ENCODE data around the gene LRRC8C. TPM values are rescaled to one million over a fixed set of nuclear protein-coding genes. Genes with fewer than 3 reads are reported as not detected.
A peak's percentile ranks its signal among the peaks of the same experiment; 100 is the strongest.

LRRC8C gene
- total RNA-seq, 1 donor from 2014 or later, result 20.1 TPM

DNA sequence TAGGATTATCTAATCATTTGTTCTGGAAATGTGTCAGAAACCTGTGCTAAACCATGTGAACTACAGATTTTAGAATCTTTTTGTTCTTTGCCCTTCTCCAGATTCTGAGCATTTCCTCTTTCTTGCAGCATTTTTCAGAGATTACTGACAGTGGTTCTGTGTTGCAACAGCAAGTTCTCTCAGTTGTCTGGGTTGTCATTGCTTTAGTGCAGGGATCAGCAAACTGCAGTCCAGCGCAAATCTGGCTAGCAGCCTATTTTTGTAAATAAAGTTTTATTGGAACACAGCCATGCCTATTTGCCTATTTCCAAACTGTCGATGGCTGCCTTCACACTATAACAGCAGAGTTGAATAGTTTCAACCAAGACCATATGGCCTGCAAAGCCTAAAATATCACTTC is 121.6 kb downstream of the LRRC8C start:
- TF ChIP-seq, protein P1, sequence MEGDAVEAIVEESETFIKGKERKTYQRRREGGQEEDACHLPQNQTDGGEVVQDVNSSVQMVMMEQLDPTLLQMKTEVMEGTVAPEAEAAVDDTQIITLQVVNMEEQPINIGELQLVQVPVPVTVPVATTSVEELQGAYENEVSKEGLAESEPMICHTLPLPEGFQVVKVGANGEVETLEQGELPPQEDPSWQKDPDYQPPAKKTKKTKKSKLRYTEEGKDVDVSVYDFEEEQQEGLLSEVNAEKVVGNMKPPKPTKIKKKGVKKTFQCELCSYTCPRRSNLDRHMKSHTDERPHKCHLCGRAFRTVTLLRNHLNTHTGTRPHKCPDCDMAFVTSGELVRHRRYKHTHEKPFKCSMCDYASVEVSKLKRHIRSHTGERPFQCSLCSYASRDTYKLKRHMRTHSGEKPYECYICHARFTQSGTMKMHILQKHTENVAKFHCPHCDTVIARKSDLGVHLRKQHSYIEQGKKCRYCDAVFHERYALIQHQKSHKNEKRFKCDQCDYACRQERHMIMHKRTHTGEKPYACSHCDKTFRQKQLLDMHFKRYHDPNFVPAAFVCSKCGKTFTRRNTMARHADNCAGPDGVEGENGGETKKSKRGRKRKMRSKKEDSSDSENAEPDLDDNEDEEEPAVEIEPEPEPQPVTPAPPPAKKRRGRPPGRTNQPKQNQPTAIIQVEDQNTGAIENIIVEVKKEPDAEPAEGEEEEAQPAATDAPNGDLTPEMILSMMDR (IDR thresholded peaks at IDR 0.05; ENCODE audit: unreplicated experiment), result no peak
- Mint-ChIP-seq H3K27ac (ENCODE audit: unreplicated experiment) (no peak overlapping the region), H3K36me3 (ENCODE audit: low read depth, unreplicated experiment) (no peaks in the 10 kb centered on the region)

DNA sequence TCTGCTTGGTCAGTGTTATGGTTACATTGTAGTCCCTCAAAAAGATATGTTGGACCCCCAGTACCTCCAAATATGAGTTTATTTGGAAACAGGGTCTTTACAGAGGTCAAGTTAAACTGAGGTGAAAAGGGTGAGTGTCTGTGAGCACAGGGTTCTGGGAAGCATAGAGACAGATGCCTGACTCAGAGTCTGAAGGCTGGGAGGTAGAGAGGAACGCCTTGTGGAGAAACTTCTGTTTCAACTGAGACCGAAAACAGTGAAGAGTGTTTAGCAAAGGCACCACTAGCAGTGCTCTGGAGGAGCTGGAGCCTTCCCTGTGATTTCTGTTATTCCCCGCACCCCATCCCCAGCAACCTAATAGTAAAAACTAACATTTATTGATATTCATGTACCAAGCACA is 122.7 kb downstream of the LRRC8C start:
- Mint-ChIP-seq H3K4me1 (ENCODE audit: unreplicated experiment) (peaks cover 71% of the 10 kb centered on the region), H3K9me3 (ENCODE audit: unreplicated experiment) (no peaks in the 10 kb centered on the region), H3K36me3 (ENCODE audit: low read depth, unreplicated experiment) (no peaks in the 10 kb centered on the region), H3K27ac (ENCODE audit: unreplicated experiment) (peak overlapping the region; percentile 20), H3K4me3 (ENCODE audit: unreplicated experiment) (no peak overlapping the region), H3K27me3 (ENCODE audit: unreplicated experiment) (peaks cover 2% of the 10 kb centered on the region)
- TF ChIP-seq, protein P1 (IDR thresholded peaks at IDR 0.05; ENCODE audit: unreplicated experiment), result no peak
- no peak for DNase-seq (ENCODE audit: low spot score)

More for the DNA sequence above, 121.6 kb downstream of the LRRC8C start:
- peaks cover 2% of the 10 kb centered on the region for H3K27me3 Mint-ChIP-seq (ENCODE audit: unreplicated experiment)
- no peak overlapping the region for H3K4me3 Mint-ChIP-seq (ENCODE audit: unreplicated experiment)
- H3K4me1 Mint-ChIP-seq (ENCODE audit: unreplicated experiment), result peaks cover 62% of the 10 kb centered on the region
- DNase-seq (ENCODE audit: low spot score), result no peak
- no peaks in the 10 kb centered on the region for H3K9me3 Mint-ChIP-seq (ENCODE audit: unreplicated experiment)

DNA sequence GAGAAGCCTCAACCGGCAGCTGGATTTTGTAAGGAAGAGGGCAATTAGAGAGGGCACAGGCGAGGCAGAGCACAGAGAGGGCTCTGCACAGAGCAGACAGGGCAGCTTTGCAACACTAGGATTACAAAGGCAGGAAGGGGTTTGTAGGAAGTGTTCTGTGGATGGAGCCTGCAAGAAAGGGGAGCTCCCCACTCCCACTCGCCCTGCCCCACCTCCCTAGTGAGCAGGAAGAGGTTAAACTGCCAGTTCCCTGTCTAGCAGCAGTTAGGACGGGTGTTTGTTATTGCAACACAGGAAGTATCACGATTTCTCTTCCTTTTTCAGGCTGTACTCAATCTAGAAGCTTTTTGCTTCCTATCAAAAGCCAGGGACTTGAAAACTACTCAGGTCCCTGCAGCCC is 124.6 kb downstream of the LRRC8C start:
- Mint-ChIP-seq H3K4me1 (ENCODE audit: unreplicated experiment) (peaks cover 86% of the 10 kb centered on the region), H3K27me3 (ENCODE audit: unreplicated experiment) (peaks cover 5% of the 10 kb centered on the region), H3K4me3 (ENCODE audit: unreplicated experiment) (peak overlapping the region; percentile 65), H3K36me3 (ENCODE audit: low read depth, unreplicated experiment) (no peaks in the 10 kb centered on the region), H3K27ac (ENCODE audit: unreplicated experiment) (peak overlapping the region; percentile 94), H3K9me3 (ENCODE audit: unreplicated experiment) (no peaks in the 10 kb centered on the region)
- DNase-seq (ENCODE audit: low spot score), result peak; percentile 63
- TF ChIP-seq, protein P1 (IDR thresholded peaks at IDR 0.05; ENCODE audit: unreplicated experiment), result no peak

DNA sequence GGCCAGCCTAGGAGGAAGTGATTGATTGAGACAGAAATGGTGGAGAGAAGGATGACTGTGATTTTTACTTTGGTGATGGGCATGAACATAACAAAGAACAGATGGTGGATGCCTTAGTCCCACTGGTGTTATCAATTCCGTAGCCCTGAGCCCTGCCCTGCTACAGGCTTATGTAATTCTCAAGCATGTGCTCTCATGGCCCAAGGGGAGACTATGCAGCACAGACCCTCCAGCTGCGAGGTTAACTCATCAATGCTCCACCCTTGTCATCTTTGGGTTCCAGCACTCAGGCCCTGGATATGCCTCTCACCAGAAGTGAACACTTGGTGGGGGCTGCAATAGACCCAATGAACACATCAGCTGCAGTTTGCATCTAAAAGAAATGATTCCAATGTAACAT is 125.2 kb downstream of the LRRC8C start:
- Mint-ChIP-seq H3K4me3 (ENCODE audit: unreplicated experiment) (no peak overlapping the region), H3K4me1 (ENCODE audit: unreplicated experiment) (peaks cover 87% of the 10 kb centered on the region), H3K27me3 (ENCODE audit: unreplicated experiment) (peaks cover 5% of the 10 kb centered on the region)

DNA sequence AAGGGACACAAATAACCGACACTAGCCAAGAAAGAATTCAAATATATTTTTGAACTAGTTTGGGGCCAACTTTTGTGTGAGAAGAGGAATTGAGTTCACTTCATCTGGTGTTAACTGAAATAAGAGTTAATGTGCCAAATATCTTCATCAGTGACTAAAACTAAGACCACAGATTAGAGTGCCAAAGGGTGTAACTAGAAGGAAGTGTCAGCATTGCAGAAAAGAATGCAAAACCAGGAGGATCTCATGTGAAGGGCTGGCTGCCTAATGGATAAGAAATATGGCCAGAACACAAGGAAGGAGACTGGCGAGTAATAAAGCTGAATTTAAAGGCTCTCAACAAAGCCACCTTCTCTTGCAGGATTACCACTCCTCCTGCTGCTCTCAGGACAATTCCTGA is 126.1 kb downstream of the LRRC8C start:
- no peak for DNase-seq (ENCODE audit: low spot score)

More for the DNA sequence above, 125.2 kb downstream of the LRRC8C start:
- TF ChIP-seq, protein P1 (IDR thresholded peaks at IDR 0.05; ENCODE audit: unreplicated experiment), result no peak
- Mint-ChIP-seq H3K9me3 (ENCODE audit: unreplicated experiment) (no peaks in the 10 kb centered on the region), H3K36me3 (ENCODE audit: low read depth, unreplicated experiment) (no peaks in the 10 kb centered on the region), H3K27ac (ENCODE audit: unreplicated experiment) (peak overlapping the region; percentile 94)
- no peak for DNase-seq (ENCODE audit: low spot score)

More for the DNA sequence above, 126.1 kb downstream of the LRRC8C start:
- H3K27ac Mint-ChIP-seq (ENCODE audit: unreplicated experiment), result peak overlapping the region; percentile 43
- H3K27me3 Mint-ChIP-seq (ENCODE audit: unreplicated experiment), result peaks cover 9% of the 10 kb centered on the region
- TF ChIP-seq, protein P1 (IDR thresholded peaks at IDR 0.05; ENCODE audit: unreplicated experiment), result no peak
- no peaks in the 10 kb centered on the region for H3K36me3 Mint-ChIP-seq (ENCODE audit: low read depth, unreplicated experiment)
- no peak overlapping the region for H3K4me3 Mint-ChIP-seq (ENCODE audit: unreplicated experiment)
- no peaks in the 10 kb centered on the region for H3K9me3 Mint-ChIP-seq (ENCODE audit: unreplicated experiment)
- H3K4me1 Mint-ChIP-seq (ENCODE audit: unreplicated experiment), result peaks cover 88% of the 10 kb centered on the region

Data from endothelial cell (in vitro differentiated cells).